ENCODE data around the gene PDGFB. TPM values are rescaled to one million over a fixed set of nuclear protein-coding genes. Genes with fewer than 3 reads are reported as not detected.

Gene PDGFB
- total RNA-seq, 1 experiment from 2014 or later: 78.0 TPM

DNA sequence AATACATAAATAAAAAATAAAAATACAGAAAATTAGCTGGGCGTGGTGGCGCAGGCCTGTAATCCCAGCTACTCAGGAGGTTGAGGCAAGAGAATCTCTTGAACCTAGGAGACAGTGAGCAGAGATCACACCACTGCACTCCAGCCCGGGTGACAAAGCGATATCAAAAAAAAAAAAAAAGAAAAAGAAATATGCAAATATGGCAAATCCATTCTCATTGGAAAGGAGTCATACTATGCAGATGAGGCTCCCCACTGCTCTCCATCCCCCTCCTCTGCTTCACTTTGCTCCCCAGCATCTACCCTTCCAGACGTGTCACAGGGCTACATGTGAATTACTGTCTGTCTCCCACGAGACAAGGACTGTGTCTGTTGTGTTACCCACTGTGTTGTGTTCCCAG lies 36.3 kb upstream of the PDGFB start:
- in situ Hi-C loops (cut with HindIII; ENCODE audit: low pct_unique_long_range_greater_than_20kb, low sequenced_read_pairs) (no loop called here), intact Hi-C loops (cut with micrococcal nuclease; ENCODE audit: unreplicated experiment) (no loop called here)
- DNase-seq (ENCODE audit: low read depth, low spot score): no peak
- no peak overlapping the region for H3K4me3 ChIP-seq (ENCODE audit: low read depth in 2 of 2, low read length in 2 of 2)
- ChIA-PET CTCF (no interaction called here), POLR2A (no interaction called here)
- 0 out of 2 replicates have a peak overlapping the region, but pooled peaks have one; percentile 57 for H3K27ac ChIP-seq (ENCODE audit: low read length)
- no peaks in the 10 kb centered on the region for H3K36me3 ChIP-seq (ENCODE audit: control insufficient read depth, insufficient read depth, low read length)
- H3K4me1 ChIP-seq (ENCODE audit: control insufficient read depth, insufficient read depth, low read length): peaks cover 32% of the 10 kb centered on the region
- no peaks in the 10 kb centered on the region for H3K9me3 ChIP-seq (ENCODE audit: control insufficient read depth, insufficient read depth, low read depth, low read length)
- no peaks in the 10 kb centered on the region for H3K27me3 ChIP-seq (ENCODE audit: control insufficient read depth, insufficient read depth, low read length)
- TF ChIP-seq, protein P1, sequence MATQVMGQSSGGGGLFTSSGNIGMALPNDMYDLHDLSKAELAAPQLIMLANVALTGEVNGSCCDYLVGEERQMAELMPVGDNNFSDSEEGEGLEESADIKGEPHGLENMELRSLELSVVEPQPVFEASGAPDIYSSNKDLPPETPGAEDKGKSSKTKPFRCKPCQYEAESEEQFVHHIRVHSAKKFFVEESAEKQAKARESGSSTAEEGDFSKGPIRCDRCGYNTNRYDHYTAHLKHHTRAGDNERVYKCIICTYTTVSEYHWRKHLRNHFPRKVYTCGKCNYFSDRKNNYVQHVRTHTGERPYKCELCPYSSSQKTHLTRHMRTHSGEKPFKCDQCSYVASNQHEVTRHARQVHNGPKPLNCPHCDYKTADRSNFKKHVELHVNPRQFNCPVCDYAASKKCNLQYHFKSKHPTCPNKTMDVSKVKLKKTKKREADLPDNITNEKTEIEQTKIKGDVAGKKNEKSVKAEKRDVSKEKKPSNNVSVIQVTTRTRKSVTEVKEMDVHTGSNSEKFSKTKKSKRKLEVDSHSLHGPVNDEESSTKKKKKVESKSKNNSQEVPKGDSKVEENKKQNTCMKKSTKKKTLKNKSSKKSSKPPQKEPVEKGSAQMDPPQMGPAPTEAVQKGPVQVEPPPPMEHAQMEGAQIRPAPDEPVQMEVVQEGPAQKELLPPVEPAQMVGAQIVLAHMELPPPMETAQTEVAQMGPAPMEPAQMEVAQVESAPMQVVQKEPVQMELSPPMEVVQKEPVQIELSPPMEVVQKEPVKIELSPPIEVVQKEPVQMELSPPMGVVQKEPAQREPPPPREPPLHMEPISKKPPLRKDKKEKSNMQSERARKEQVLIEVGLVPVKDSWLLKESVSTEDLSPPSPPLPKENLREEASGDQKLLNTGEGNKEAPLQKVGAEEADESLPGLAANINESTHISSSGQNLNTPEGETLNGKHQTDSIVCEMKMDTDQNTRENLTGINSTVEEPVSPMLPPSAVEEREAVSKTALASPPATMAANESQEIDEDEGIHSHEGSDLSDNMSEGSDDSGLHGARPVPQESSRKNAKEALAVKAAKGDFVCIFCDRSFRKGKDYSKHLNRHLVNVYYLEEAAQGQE (IDR thresholded peaks at IDR 0.05; ENCODE audit: insufficient read depth in 1 of 2, low read depth in 2 of 2, low read length in 1 of 2): no peak
- TF ChIP-seq SIN3A (IDR thresholded peaks at IDR 0.05; ENCODE audit: borderline replicate concordance, insufficient read depth, low read depth, low read length) (no peak), TCF7L2 (IDR thresholded peaks at IDR 0.05; ENCODE audit: low read depth, low read length) (no peak), POLR2AphosphoS5 (IDR thresholded peaks at IDR 0.05; ENCODE audit: low read depth, low read length) (no peak)
- TF ChIP-seq, protein P2, sequence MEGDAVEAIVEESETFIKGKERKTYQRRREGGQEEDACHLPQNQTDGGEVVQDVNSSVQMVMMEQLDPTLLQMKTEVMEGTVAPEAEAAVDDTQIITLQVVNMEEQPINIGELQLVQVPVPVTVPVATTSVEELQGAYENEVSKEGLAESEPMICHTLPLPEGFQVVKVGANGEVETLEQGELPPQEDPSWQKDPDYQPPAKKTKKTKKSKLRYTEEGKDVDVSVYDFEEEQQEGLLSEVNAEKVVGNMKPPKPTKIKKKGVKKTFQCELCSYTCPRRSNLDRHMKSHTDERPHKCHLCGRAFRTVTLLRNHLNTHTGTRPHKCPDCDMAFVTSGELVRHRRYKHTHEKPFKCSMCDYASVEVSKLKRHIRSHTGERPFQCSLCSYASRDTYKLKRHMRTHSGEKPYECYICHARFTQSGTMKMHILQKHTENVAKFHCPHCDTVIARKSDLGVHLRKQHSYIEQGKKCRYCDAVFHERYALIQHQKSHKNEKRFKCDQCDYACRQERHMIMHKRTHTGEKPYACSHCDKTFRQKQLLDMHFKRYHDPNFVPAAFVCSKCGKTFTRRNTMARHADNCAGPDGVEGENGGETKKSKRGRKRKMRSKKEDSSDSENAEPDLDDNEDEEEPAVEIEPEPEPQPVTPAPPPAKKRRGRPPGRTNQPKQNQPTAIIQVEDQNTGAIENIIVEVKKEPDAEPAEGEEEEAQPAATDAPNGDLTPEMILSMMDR (IDR thresholded peaks at IDR 0.05): no peak
- BruUV-seq (replicated peaks): no TSS peak
- ATAC-seq: no peak

DNA sequence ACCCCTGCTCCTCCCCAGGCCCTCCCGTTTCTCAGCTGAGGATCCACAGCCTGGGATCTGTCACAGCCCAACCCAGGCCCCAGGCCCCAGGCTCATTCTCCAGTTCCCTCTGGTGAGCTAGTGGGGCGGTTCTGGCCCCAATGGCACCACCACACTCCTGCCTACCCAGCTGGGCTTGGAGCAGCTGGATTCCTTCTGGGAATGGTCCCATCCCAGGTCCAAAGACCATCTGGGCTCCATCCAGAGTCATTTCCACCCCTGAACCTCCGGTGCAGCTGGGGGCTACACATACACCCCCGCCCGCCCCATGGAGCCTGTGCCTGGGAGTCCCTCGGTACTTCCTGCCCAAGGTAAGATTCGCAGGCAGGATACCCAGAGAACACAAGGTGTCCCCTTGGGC lies 35.5 kb upstream of the PDGFB start:
- DNase-seq (ENCODE audit: low read depth, low spot score): no peak
- intact Hi-C loops (cut with micrococcal nuclease; ENCODE audit: unreplicated experiment) (no loop called here), in situ Hi-C loops (cut with HindIII; ENCODE audit: low pct_unique_long_range_greater_than_20kb, low sequenced_read_pairs) (no loop called here)
- Histone ChIP-seq H3K27me3 (ENCODE audit: control insufficient read depth, insufficient read depth, low read length) (no peaks in the 10 kb centered on the region), H3K4me1 (ENCODE audit: control insufficient read depth, insufficient read depth, low read length) (peaks cover 31% of the 10 kb centered on the region), H3K4me3 (ENCODE audit: low read depth in 2 of 2, low read length in 2 of 2) (no peak overlapping the region), H3K9me3 (ENCODE audit: control insufficient read depth, insufficient read depth, low read depth, low read length) (no peaks in the 10 kb centered on the region), H3K36me3 (ENCODE audit: control insufficient read depth, insufficient read depth, low read length) (no peaks in the 10 kb centered on the region), H3K27ac (ENCODE audit: low read length) (no peak overlapping the region)
- POLR2A ChIA-PET: no interaction called here
- ATAC-seq: no peak
- no TSS peak for BruUV-seq (replicated peaks)
- TF ChIP-seq TCF7L2 (IDR thresholded peaks at IDR 0.05; ENCODE audit: low read depth, low read length) (no peak), SIN3A (IDR thresholded peaks at IDR 0.05; ENCODE audit: borderline replicate concordance, insufficient read depth, low read depth, low read length) (no peak), POLR2AphosphoS5 (IDR thresholded peaks at IDR 0.05; ENCODE audit: low read depth, low read length) (no peak)
- TF ChIP-seq, protein P1 (IDR thresholded peaks at IDR 0.05; ENCODE audit: insufficient read depth in 1 of 2, low read depth in 2 of 2, low read length in 1 of 2): no peak
- TF ChIP-seq, protein P2 (IDR thresholded peaks at IDR 0.05): no peak
- CTCF ChIA-PET: no interaction called here
